CD14-positive monocyte (primary cell): ENCODE data around the gene TBC1D3K. TPM values are rescaled to one million over a fixed set of nuclear protein-coding genes. Genes with fewer than 3 reads are reported as not detected.
"Not testable (repeated sequence)": the region's sequence is repeated elsewhere in the genome, so short reads cannot be mapped to it uniquely, and the experiment has no call there.

Experiments
- DNase-seq, 3 donors: peaks; one replicate each; pipeline ENCODE4 v3.0.0-alpha.2; 2011 to 2022
- H2AFZ ChIP-seq: 2 replicates; pipeline ENCODE4 v1.6.0; 2012; ENCODE audit warnings: mild to moderate bottlenecking, low read depth, low read length, inconsistent platforms; ENCODE audit not compliant: insufficient read depth, poor library complexity, severe bottlenecking
- H3K27ac ChIP-seq, 2 donors: 1 replicate in 1 of 2; 2 replicates in 1 of 2; pipeline ENCODE4 v1.5.1; 2012 to 2013; ENCODE audit warnings: low read length in 2 of 2, control low read depth in 1 of 2, inconsistent platforms in 1 of 2, low read depth in 1 of 2, mild to moderate bottlenecking in 1 of 2
- H3K27me3 ChIP-seq, 2 donors: one replicate each; pipeline versions ENCODE4 v1.6.0 to v1.6.1; 2011 to 2013; ENCODE audit warnings: low read length in 2 of 2; ENCODE audit not compliant: control insufficient read depth in 2 of 2, insufficient read depth in 2 of 2
- H3K36me3 ChIP-seq, 2 donors: replicated peaks in 1 of 2; 1 replicate in 1 of 2; 2 replicates in 1 of 2; pipeline versions ENCODE4 v1.5.1 to v1.6.1; 2012 to 2013; ENCODE audit warnings: low read length in 2 of 2, control low read depth in 1 of 2, inconsistent platforms in 1 of 2, mild to moderate bottlenecking in 1 of 2; ENCODE audit not compliant: insufficient read depth in 2 of 2, control insufficient read depth in 1 of 2
- H3K4me1 ChIP-seq, 2 donors: 1 replicate in 1 of 2; 2 replicates in 1 of 2; pipeline versions ENCODE4 v1.5.1 to v1.6.1; 2012 to 2013; ENCODE audit warnings: low read length in 2 of 2, control low read depth in 1 of 2, inconsistent platforms in 1 of 2, mild to moderate bottlenecking in 1 of 2, moderate library complexity in 1 of 2; ENCODE audit not compliant: insufficient read depth in 2 of 2, control insufficient read depth in 1 of 2
- H3K4me2 ChIP-seq: replicated peaks from 2 replicates; pipeline ENCODE3; 2012; ENCODE audit warnings: low read length, moderate library complexity, mild to moderate bottlenecking; ENCODE audit not compliant: poor library complexity, severe bottlenecking; ENCODE audit errors: extremely low read depth
- H3K4me3 ChIP-seq, 3 experiments: fragments of 200-600 bp in 1 of 3; sonication (generic) in 1 of 3; replicated peaks in 1 of 3; 1 replicate in 2 of 3; 2 replicates in 1 of 3; pipeline ENCODE4 v1.5.1; 2011 to 2013; ENCODE audit warnings: low read length in 3 of 3, mild to moderate bottlenecking in 3 of 3, control low read depth in 2 of 3, low read depth in 2 of 3, inconsistent platforms in 1 of 3, moderate library complexity in 1 of 3
- H3K79me2 ChIP-seq: 2 replicates; pipeline ENCODE4 v1.6.0; 2012; ENCODE audit warnings: mild to moderate bottlenecking, control low read depth, inconsistent platforms, low read length, moderate library complexity; ENCODE audit not compliant: insufficient read depth
- H3K9ac ChIP-seq: 2 replicates; pipeline ENCODE4 v1.6.0; 2017; ENCODE audit warnings: low read length, mild to moderate bottlenecking; ENCODE audit not compliant: insufficient read depth, poor library complexity, severe bottlenecking
- H3K9me3 ChIP-seq, 2 donors: replicated peaks in 1 of 2; 1 replicate in 1 of 2; 2 replicates in 1 of 2; pipeline versions ENCODE4 v1.5.1 to v1.6.1; 2012 to 2013; ENCODE audit warnings: low read length in 2 of 2, control low read depth in 1 of 2; ENCODE audit not compliant: control insufficient read depth in 1 of 2, insufficient read depth in 1 of 2
- H4K20me1 ChIP-seq: 2 replicates; pipeline ENCODE4 v1.6.0; 2012; ENCODE audit warnings: mild to moderate bottlenecking, low read length, control low read depth, moderate library complexity; ENCODE audit not compliant: insufficient read depth
- H3K27ac Mint-ChIP-seq, 7 donors: one replicate each; pipeline ENCODE4 v1.8.0; 2020; ENCODE audit warnings: mild to moderate bottlenecking in 7 of 7, mixed read lengths in 7 of 7, moderate library complexity in 6 of 7, inconsistent platforms in 2 of 7
- H3K27me3 Mint-ChIP-seq, 3 donors: one replicate each; pipeline ENCODE4 v1.8.0; 2021 to 2022; ENCODE audit warnings: low read depth in 3 of 3, mild to moderate bottlenecking in 3 of 3, mixed read lengths in 3 of 3, moderate library complexity in 3 of 3, inconsistent platforms in 1 of 3
- H3K36me3 Mint-ChIP-seq, 2 donors: one replicate each; pipeline ENCODE4 v1.8.0; 2020; ENCODE audit warnings: mixed read lengths in 2 of 2, inconsistent platforms in 1 of 2, mild to moderate bottlenecking in 1 of 2
- H3K4me1 Mint-ChIP-seq: one replicate; pipeline ENCODE4 v1.8.0; 2020; ENCODE audit warnings: mild to moderate bottlenecking, mixed read lengths
- H3K4me3 Mint-ChIP-seq, 2 donors: one replicate each; pipeline ENCODE4 v1.8.0; 2020; ENCODE audit warnings: mild to moderate bottlenecking in 2 of 2, mixed read lengths in 2 of 2, moderate library complexity in 1 of 2
- H3K9me3 Mint-ChIP-seq, 7 donors: one replicate each; pipeline ENCODE4 v1.8.0; 2020 to 2022; ENCODE audit warnings: mixed read lengths in 7 of 7, mild to moderate bottlenecking in 6 of 7, moderate library complexity in 6 of 7, inconsistent platforms in 2 of 7
- WGBS: methylation state at CpG from one replicate; pipeline ENCODE4 v1.1.5; 2013; ENCODE audit warnings: missing lambda C conversion rate; ENCODE audit not compliant: insufficient coverage; 5-methylcytosine and 5-hydroxymethylcytosine counted together
- intact Hi-C, 2 donors: fragments of 100-400 bp; cut with micrococcal nuclease; formaldehyde crosslinking; loops; one replicate each; pipeline versions ENCODE4 v1.15.0 to v1.15.1; 2023
- polyA plus RNA-seq, 3 donors: library from polyadenylated mRNA; depleted of rRNA in 1 of 3; unstranded in 2 of 3; stranded (reverse) in 1 of 3; fragments of 300-500 nt in 2 of 3; fragments of >200 nt in 1 of 3; fragmentation: Illumina TruSeq in 2 of 3; gene quantifications; 1 replicate in 2 of 3; 2 replicates in 1 of 3; pipeline ENCODE4 v1.2.3, GENCODE V29; 2012 to 2021
- TF ChIP-seq, protein P1 (sequence below): fragments of 200-600 bp; IDR thresholded peaks from one replicate; pipeline ENCODE4 v1.8.0; 2022; ENCODE audit warnings: antibody characterized with exemption, mild to moderate bottlenecking

The TBC1D3K gene
- polyA plus RNA-seq, 3 donors, result 0.20 TPM; not detected in 2

DNA sequence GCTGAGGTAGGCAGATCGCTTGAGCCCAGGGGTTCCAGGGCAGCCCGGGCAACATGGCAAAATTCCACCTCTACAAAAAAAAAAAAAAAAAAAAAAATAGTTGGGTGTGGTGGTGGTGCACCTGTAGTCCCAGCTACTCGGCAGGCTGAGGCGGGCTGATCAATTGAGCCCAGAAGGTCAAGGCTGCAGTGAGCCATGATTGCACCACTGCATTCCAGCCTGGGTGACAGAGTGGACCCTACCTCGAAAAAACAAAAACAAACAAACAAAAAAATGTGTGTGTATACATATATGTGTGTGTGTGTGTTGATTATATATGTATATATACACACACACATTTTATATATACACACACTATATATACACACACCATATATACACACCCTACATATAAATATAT lies 39.1 kb upstream of the TBC1D3K start:
- Histone ChIP-seq H3K4me1 (no peaks in the 10 kb centered on the region), H2AFZ (no peak overlapping the region), H4K20me1 (no peaks in the 10 kb centered on the region), H3K79me2 (no peaks in the 10 kb centered on the region), H3K9ac (no peak overlapping the region), H3K4me2 (no peak overlapping the region), H3K9me3 (no peaks in the 10 kb centered on the region), H3K36me3 (no peaks in the 10 kb centered on the region), H3K27me3 (no peaks in the 10 kb centered on the region), H3K27ac (no peak overlapping the region), H3K4me3 (no peak overlapping the region)
- intact Hi-C loops, result no loop called here
- Mint-ChIP-seq H3K4me1 (no peaks in the 10 kb centered on the region), H3K27ac (no peak overlapping the region), H3K36me3 (no peaks in the 10 kb centered on the region), H3K4me3 (no peak overlapping the region), H3K9me3 (peaks cover 0 to 5% (median 0%) of the 10 kb centered on the region in 7 donors), H3K27me3 (peaks cover 2 to 4% (median 2%) of the 10 kb centered on the region in 3 donors)
- no CpG with 5 or more reads among the region's 5 CpGs for WGBS
- DNase-seq, result no peak
- TF ChIP-seq, protein P1, sequence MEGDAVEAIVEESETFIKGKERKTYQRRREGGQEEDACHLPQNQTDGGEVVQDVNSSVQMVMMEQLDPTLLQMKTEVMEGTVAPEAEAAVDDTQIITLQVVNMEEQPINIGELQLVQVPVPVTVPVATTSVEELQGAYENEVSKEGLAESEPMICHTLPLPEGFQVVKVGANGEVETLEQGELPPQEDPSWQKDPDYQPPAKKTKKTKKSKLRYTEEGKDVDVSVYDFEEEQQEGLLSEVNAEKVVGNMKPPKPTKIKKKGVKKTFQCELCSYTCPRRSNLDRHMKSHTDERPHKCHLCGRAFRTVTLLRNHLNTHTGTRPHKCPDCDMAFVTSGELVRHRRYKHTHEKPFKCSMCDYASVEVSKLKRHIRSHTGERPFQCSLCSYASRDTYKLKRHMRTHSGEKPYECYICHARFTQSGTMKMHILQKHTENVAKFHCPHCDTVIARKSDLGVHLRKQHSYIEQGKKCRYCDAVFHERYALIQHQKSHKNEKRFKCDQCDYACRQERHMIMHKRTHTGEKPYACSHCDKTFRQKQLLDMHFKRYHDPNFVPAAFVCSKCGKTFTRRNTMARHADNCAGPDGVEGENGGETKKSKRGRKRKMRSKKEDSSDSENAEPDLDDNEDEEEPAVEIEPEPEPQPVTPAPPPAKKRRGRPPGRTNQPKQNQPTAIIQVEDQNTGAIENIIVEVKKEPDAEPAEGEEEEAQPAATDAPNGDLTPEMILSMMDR, result no peak

DNA sequence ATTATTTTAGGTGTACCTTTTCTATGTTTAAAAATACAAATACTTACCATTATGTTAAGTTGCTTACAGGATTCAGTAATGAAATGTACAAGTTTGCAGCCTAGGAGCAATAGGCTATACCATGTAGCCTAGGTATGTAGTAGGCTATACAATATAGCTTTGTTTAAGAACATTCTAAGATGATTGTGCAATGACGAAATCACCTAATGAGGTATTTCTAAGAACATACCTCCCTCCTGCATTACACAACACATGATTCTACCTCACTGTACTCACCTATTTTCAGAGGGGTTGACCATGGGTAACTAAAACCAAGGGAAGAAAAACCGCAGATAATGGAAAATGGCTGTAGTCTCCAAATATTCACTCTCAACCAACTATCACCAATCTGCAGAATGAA lies 35.3 kb upstream of the TBC1D3K start:
- Histone ChIP-seq H3K9ac (no peak overlapping the region), H2AFZ (no peak overlapping the region), H3K27ac (no peak overlapping the region), H4K20me1 (no peaks in the 10 kb centered on the region), H3K4me2 (no peak overlapping the region), H3K4me1 (no peaks in the 10 kb centered on the region), H3K36me3 (no peaks in the 10 kb centered on the region), H3K4me3 (no peak overlapping the region), H3K27me3 (no peaks in the 10 kb centered on the region), H3K79me2 (no peaks in the 10 kb centered on the region), H3K9me3 (no peaks in the 10 kb centered on the region)
- Mint-ChIP-seq H3K4me3 (no peak overlapping the region), H3K27me3 (no peaks in the 10 kb centered on the region), H3K27ac (no peak overlapping the region), H3K36me3 (no peaks in the 10 kb centered on the region), H3K9me3 (peaks cover 0 to 5% (median 0%) of the 10 kb centered on the region in 7 donors), H3K4me1 (no peaks in the 10 kb centered on the region)
- intact Hi-C loops, result no loop called here
- no peak for DNase-seq
- TF ChIP-seq, protein P1, result no peak
- WGBS, result no CpG with 5 or more reads among the region's 2 CpGs

DNA sequence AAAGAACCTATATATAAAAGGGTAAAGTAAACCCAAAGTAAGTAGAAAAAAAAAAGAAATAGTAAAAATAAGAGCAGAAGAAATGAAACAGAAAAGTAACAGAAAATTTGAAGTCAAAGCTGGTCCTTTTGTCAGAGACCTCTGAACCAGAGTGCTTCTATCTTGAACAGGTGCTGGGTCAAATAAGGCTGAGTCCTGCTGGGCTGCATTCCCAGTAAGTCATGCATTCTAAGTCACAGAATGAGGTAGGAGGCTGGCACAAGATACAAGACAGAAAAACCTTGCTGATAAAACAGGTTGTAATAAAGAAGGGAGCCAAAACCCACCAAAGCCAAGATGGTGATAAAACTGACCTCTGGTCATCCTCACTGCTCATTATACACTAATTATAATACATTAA lies 27.3 kb upstream of the TBC1D3K start:
- DNase-seq, H3K4me1 ChIP-seq, H3K36me3 ChIP-seq, H3K27ac Mint-ChIP-seq, H3K27ac ChIP-seq, H3K79me2 ChIP-seq, H3K4me3 Mint-ChIP-seq, H3K9me3 Mint-ChIP-seq, H2AFZ ChIP-seq, H3K4me1 Mint-ChIP-seq, H3K36me3 Mint-ChIP-seq, H4K20me1 ChIP-seq, H3K9ac ChIP-seq, H3K4me3 ChIP-seq, H3K4me2 ChIP-seq, H3K9me3 ChIP-seq, H3K27me3 Mint-ChIP-seq, intact Hi-C loops, H3K27me3 ChIP-seq: not testable (repeated sequence)
